GM23248 (cell line): ENCODE data around the gene NDC1.

Source experiments
- EZH2 ChIP-seq: fragments of 200-600 bp; sonication (generic); IDR thresholded peaks from 2 replicates; pipeline ENCODE4 v1.6.1; 2018; ENCODE audit warnings: antibody characterized with exemption, mild to moderate bottlenecking; ENCODE audit not compliant: insufficient read depth, poor library complexity, severe bottlenecking
- EZH2phosphoT487 ChIP-seq: fragments of 200-600 bp; sonication (generic); IDR thresholded peaks from 2 replicates; pipeline ENCODE4 v1.6.1; 2018; ENCODE audit warnings: antibody characterized with exemption, moderate library complexity, mild to moderate bottlenecking, low read depth; ENCODE audit not compliant: insufficient read depth

GRCh38 chr1:53732912-53733317 is 105.2 kb downstream of the NDC1 start:
- no peak for TF ChIP-seq EZH2phosphoT487
- TF ChIP-seq EZH2, result no peak
